WTC11 (cell line): ENCODE data around the gene COX19. TPM values are rescaled to one million over a fixed set of nuclear protein-coding genes. Genes with fewer than 3 reads are reported as not detected.

Source experiments
- ATAC-seq: fragments of 200-7000 bp; cut with Tn5 transposase; 2 replicates; pipeline ENCODE4 v1.10.0; 2021; ENCODE audit warnings: mild to moderate bottlenecking, moderate library complexity
- CTCF ChIA-PET: fragments of 300-600 bp; sonication (Branson Sonifier 250); formaldehyde crosslinking; loops from one replicate; lab custom pipeline; 2021; ENCODE audit warnings: antibody characterized with exemption; lab: Charles Lee
- POLR2A ChIA-PET: fragments of 350-600 bp; sonication (Branson Sonifier 250); formaldehyde crosslinking; loops from one replicate; lab custom pipeline; 2021; ENCODE audit warnings: antibody characterized with exemption; lab: Charles Lee
- DNase-seq: peaks from one replicate; pipeline ENCODE4 v3.0.0; 2021; ENCODE audit warnings: low spot score
- H3K27ac Mint-ChIP-seq: 2 replicates; pipeline ENCODE4 v1.8.0; 2021; ENCODE audit warnings: mixed read lengths
- H3K27me3 Mint-ChIP-seq: 2 replicates; pipeline ENCODE4 v1.8.0; 2021; ENCODE audit warnings: low read depth, mild to moderate bottlenecking, moderate library complexity, mixed read lengths
- H3K36me3 Mint-ChIP-seq: 2 replicates; pipeline ENCODE4 v1.8.0; 2021; ENCODE audit warnings: mixed read lengths
- H3K4me1 Mint-ChIP-seq: 2 replicates; pipeline ENCODE4 v1.8.0; 2022; ENCODE audit warnings: mixed read lengths
- H3K4me3 Mint-ChIP-seq: 2 replicates; pipeline ENCODE4 v1.8.0; 2021; ENCODE audit warnings: mild to moderate bottlenecking, moderate library complexity, mixed read lengths
- H3K9me3 Mint-ChIP-seq: 2 replicates; pipeline ENCODE4 v1.8.0; 2021; ENCODE audit warnings: mixed read lengths
- ATF3 ChIP-seq: sonication (generic); formaldehyde crosslinking; conservative IDR thresholded peaks from 2 replicates; pipeline ENCODE4 v1.8.1; 2022; ENCODE audit warnings: mild to moderate bottlenecking, missing genetic modification reagents
- CDX4 ChIP-seq: fragments of 250-450 bp; sonication (Bioruptor Pico); IDR thresholded peaks from 2 replicates; pipeline ENCODE4 v1.9.0; 2021; ENCODE audit warnings: moderate library complexity, mild to moderate bottlenecking, inconsistent platforms, borderline replicate concordance
- E2F1 ChIP-seq: sonication (generic); formaldehyde crosslinking; IDR thresholded peaks from 2 replicates; pipeline ENCODE4 v1.8.0; 2022; ENCODE audit warnings: mild to moderate bottlenecking, missing genetic modification reagents
- E2F4 ChIP-seq: sonication (generic); formaldehyde crosslinking; IDR thresholded peaks from 2 replicates; pipeline ENCODE4 v1.8.1; 2022; ENCODE audit warnings: low read depth, mild to moderate bottlenecking, moderate library complexity, missing genetic modification reagents, borderline replicate concordance
- ESRRA ChIP-seq: sonication (generic); formaldehyde crosslinking; IDR thresholded peaks from 2 replicates; pipeline ENCODE4 v1.8.1; 2022; ENCODE audit warnings: mild to moderate bottlenecking, missing genetic modification reagents, borderline replicate concordance
- FOXJ3 ChIP-seq: sonication (generic); formaldehyde crosslinking; IDR thresholded peaks from 2 replicates; pipeline ENCODE4 v1.9.0; 2021; ENCODE audit warnings: missing genetic modification reagents, mild to moderate bottlenecking, borderline replicate concordance
- FOXK1 ChIP-seq: sonication (generic); formaldehyde crosslinking; IDR thresholded peaks from 2 replicates; pipeline ENCODE4 v1.8.0; 2022; ENCODE audit warnings: mild to moderate bottlenecking, moderate library complexity, missing genetic modification reagents
- GABPB1 ChIP-seq: sonication (generic); formaldehyde crosslinking; IDR thresholded peaks from 2 replicates; pipeline ENCODE4 v1.8.1; 2023; ENCODE audit warnings: mild to moderate bottlenecking, missing genetic modification reagents
- HMGA2 ChIP-seq: fragments of 250-450 bp; sonication (Bioruptor Pico); IDR thresholded peaks from 2 replicates; pipeline ENCODE4 v1.4.0; 2021; ENCODE audit warnings: mild to moderate bottlenecking, moderate library complexity
- HMGXB4 ChIP-seq: sonication (generic); formaldehyde crosslinking; IDR thresholded peaks from 2 replicates; pipeline ENCODE4 v1.8.1; 2023; ENCODE audit warnings: mild to moderate bottlenecking, moderate library complexity, missing genetic modification reagents
- JAZF1 ChIP-seq: fragments of 250-450 bp; sonication (Bioruptor Pico); IDR thresholded peaks from 2 replicates; pipeline ENCODE4 v1.9.0; 2021; ENCODE audit warnings: moderate library complexity, mild to moderate bottlenecking, inconsistent platforms
- MAX ChIP-seq: sonication (generic); formaldehyde crosslinking; IDR thresholded peaks from 2 replicates; pipeline ENCODE4 v1.8.0; 2022; ENCODE audit warnings: mild to moderate bottlenecking, missing genetic modification reagents
- NFATC4 ChIP-seq: fragments of 250-450 bp; sonication (Bioruptor Pico); IDR thresholded peaks from 2 replicates; pipeline ENCODE4 v1.9.0; 2021; ENCODE audit warnings: mild to moderate bottlenecking
- NR3C1 ChIP-seq: sonication (generic); formaldehyde crosslinking; conservative IDR thresholded peaks from 2 replicates; pipeline ENCODE4 v1.8.1; 2023; ENCODE audit warnings: low read depth, mild to moderate bottlenecking, missing genetic modification reagents
- PREB ChIP-seq: sonication (generic); formaldehyde crosslinking; IDR thresholded peaks from 2 replicates; pipeline ENCODE4 v1.8.1; 2022; ENCODE audit warnings: mild to moderate bottlenecking, missing genetic modification reagents, moderate library complexity, borderline replicate concordance
- PRRX2 ChIP-seq: fragments of 250-450 bp; sonication (Bioruptor Pico); IDR thresholded peaks from 2 replicates; pipeline ENCODE4 v1.8.0; 2021; ENCODE audit warnings: mild to moderate bottlenecking
- SMAD4 ChIP-seq: sonication (generic); formaldehyde crosslinking; IDR thresholded peaks from 2 replicates; pipeline ENCODE4 v1.8.0; 2022; ENCODE audit warnings: mild to moderate bottlenecking, missing genetic modification reagents
- SP1 ChIP-seq: sonication (generic); formaldehyde crosslinking; conservative IDR thresholded peaks from 2 replicates; pipeline ENCODE4 v1.8.1; 2022; ENCODE audit warnings: missing genetic modification reagents
- USF1 ChIP-seq: sonication (generic); formaldehyde crosslinking; IDR thresholded peaks from 2 replicates; pipeline ENCODE4 v1.8.0; 2022; ENCODE audit warnings: mild to moderate bottlenecking, missing genetic modification reagents
- ZBTB21 ChIP-seq: sonication (generic); formaldehyde crosslinking; IDR thresholded peaks from 2 replicates; pipeline ENCODE4 v1.8.1; 2023; ENCODE audit warnings: mild to moderate bottlenecking, missing genetic modification reagents, borderline replicate concordance
- ZNF121 ChIP-seq: sonication (generic); formaldehyde crosslinking; IDR thresholded peaks from 2 replicates; pipeline ENCODE4 v1.8.0; 2023; ENCODE audit warnings: missing genetic modification reagents
- ZNF263 ChIP-seq: sonication (generic); formaldehyde crosslinking; IDR thresholded peaks from 2 replicates; pipeline ENCODE4 v1.8.1; 2022; ENCODE audit warnings: low read depth, mild to moderate bottlenecking, moderate library complexity, missing genetic modification reagents
- ZNF317 ChIP-seq: sonication (generic); formaldehyde crosslinking; IDR thresholded peaks from 2 replicates; pipeline ENCODE4 v1.8.1; 2023; ENCODE audit warnings: low read depth, mild to moderate bottlenecking, moderate library complexity, missing genetic modification reagents, borderline replicate concordance
- ZNF416 ChIP-seq: fragments of 250-450 bp; sonication (Bioruptor Pico); IDR thresholded peaks from 2 replicates; pipeline ENCODE4 v1.9.0; 2021; ENCODE audit warnings: mild to moderate bottlenecking, inconsistent platforms
- ZNF423 ChIP-seq: fragments of 250-450 bp; sonication (Bioruptor Pico); IDR thresholded peaks from 2 replicates; pipeline ENCODE4 v2.1.2; 2022; ENCODE audit warnings: mild to moderate bottlenecking, moderate library complexity
- ZSCAN18 ChIP-seq: fragments of 250-450 bp; sonication (Bioruptor Pico); IDR thresholded peaks from 2 replicates; pipeline ENCODE4 v2.1.2; 2022; ENCODE audit warnings: mild to moderate bottlenecking, moderate library complexity
- total RNA-seq: library from RNA; stranded (reverse); gene quantifications from 3 replicates; pipeline ENCODE4 v1.2.3, GENCODE V29; 2021

COX19 gene
- total RNA-seq, 1 experiment from 2014 or later: 13.2 TPM

- TF ChIP-seq MAX (CRISPR knock-in tag): peak; percentile 62; the same call in 1 of the 2 replicates
- TF ChIP-seq ATF3 (CRISPR knock-in tag): no peak
- TF ChIP-seq ZNF423 (CRISPR knock-in tag): no peak
- TF ChIP-seq NR3C1 (CRISPR knock-in tag): 0 out of 2 replicates have a peak, but pooled peaks have one; percentile 63
- no peak for TF ChIP-seq ZNF263 (CRISPR knock-in tag)
- no peak; the same call in 1 of the 2 replicates for TF ChIP-seq ESRRA (CRISPR knock-in tag)
- TF ChIP-seq ZNF317 (CRISPR knock-in tag): no peak
- peak; percentile 11; the same call in 1 of the 2 replicates for TF ChIP-seq USF1 (CRISPR knock-in tag)
- no peak for TF ChIP-seq PRRX2 (CRISPR knock-in tag)
- TF ChIP-seq ZNF121 (CRISPR knock-in tag): no peak
- TF ChIP-seq ZBTB21 (CRISPR knock-in tag): peak; percentile 52; the same call in 1 of the 2 replicates
- peak; percentile 86 for TF ChIP-seq SP1 (CRISPR knock-in tag)
- TF ChIP-seq NFATC4 (CRISPR knock-in tag): no peak
- no peak for TF ChIP-seq ZSCAN18 (CRISPR knock-in tag)
- no peak for TF ChIP-seq HMGA2
These were observed at the start of gene COX19 (continued) for GRCh38 chr7:974820-975681.

GRCh38 chr7:1024331-1024841 is 49.0 kb upstream of the COX19 start:
- H3K36me3 Mint-ChIP-seq: peaks cover 3% of the 10 kb centered on the region; the same call in 1 of the 2 replicates
- no peak for ATAC-seq
- H3K4me3 Mint-ChIP-seq: no peak overlapping the region
- ChIA-PET CTCF (interaction anchor here (1.4 kb wide), 1 partner anchor 20 kb away, joined by 4 read pairs; the partner anchor contains the start of gene GPR146), POLR2A (no interaction called here)
- H3K4me1 Mint-ChIP-seq: peaks cover 7% of the 10 kb centered on the region; the same call in 1 of the 2 replicates
- no peaks in the 10 kb centered on the region for H3K9me3 Mint-ChIP-seq
- no peaks in the 10 kb centered on the region for H3K27me3 Mint-ChIP-seq
- DNase-seq: no peak
- no peak overlapping the region for H3K27ac Mint-ChIP-seq
- TF ChIP-seq JAZF1 (CRISPR knock-in tag) (no peak), FOXK1 (CRISPR knock-in tag) (no peak), ESRRA (CRISPR knock-in tag) (no peak), GABPB1 (no peak), E2F4 (CRISPR knock-in tag) (no peak), CDX4 (CRISPR knock-in tag) (no peak), ZNF121 (CRISPR knock-in tag) (no peak), SMAD4 (CRISPR knock-in tag) (no peak), ZNF416 (CRISPR knock-in tag) (no peak), E2F1 (CRISPR knock-in tag) (no peak), HMGXB4 (no peak), FOXJ3 (CRISPR knock-in tag) (no peak), ATF3 (CRISPR knock-in tag) (no peak), PREB (CRISPR knock-in tag) (no peak)
